GM23338 (cell line): Measurements from ENCODE around the gene C4orf51. TPM values are rescaled to one million over a fixed set of nuclear protein-coding genes. Genes with fewer than 3 reads are reported as not detected.

Source experiments
- ATAC-seq: fragments of 200-7000 bp; cut with Tn5 transposase; 3 replicates; pipeline ENCODE4 v1.9.1; 2020
- DNase-seq: peaks from one replicate; pipeline ENCODE4 v3.0.0-alpha.2; 2015; ENCODE audit warnings: low spot score
- H2AFZ ChIP-seq: fragments of 200-600 bp; sonication (generic); 2 replicates; pipeline ENCODE4 v1.8.0; 2016; ENCODE audit warnings: antibody characterized with exemption, mild to moderate bottlenecking, moderate library complexity
- H3F3A ChIP-seq: fragments of 200-600 bp; sonication (generic); replicated peaks from 2 replicates; pipeline ENCODE4 v1.8.0; 2017; ENCODE audit warnings: antibody characterized with exemption, mixed run types, low read depth
- H3K27ac ChIP-seq: fragments of 200-600 bp; sonication (generic); 2 replicates; pipeline ENCODE4 v1.6.1; 2016; ENCODE audit warnings: low read depth
- H3K27me3 ChIP-seq: fragments of 200-600 bp; sonication (generic); 2 replicates; pipeline ENCODE4 v1.8.0; 2016; ENCODE audit warnings: mild to moderate bottlenecking, mixed run types, moderate library complexity; ENCODE audit not compliant: insufficient read depth
- H3K36me3 ChIP-seq: fragments of 200-600 bp; sonication (generic); 2 replicates; pipeline ENCODE4 v1.8.0; 2016; ENCODE audit warnings: mild to moderate bottlenecking; ENCODE audit not compliant: insufficient read depth
- H3K4me1 ChIP-seq: fragments of 200-600 bp; sonication (generic); 2 replicates; pipeline ENCODE4 v1.8.0; 2016; ENCODE audit warnings: mild to moderate bottlenecking, moderate library complexity; ENCODE audit not compliant: insufficient read depth
- H3K4me2 ChIP-seq: fragments of 200-600 bp; sonication (generic); 2 replicates; pipeline ENCODE4 v1.7.1; 2017; ENCODE audit warnings: mixed run types
- H3K4me3 ChIP-seq: fragments of 200-600 bp; sonication (generic); 2 replicates; pipeline ENCODE4 v1.6.1; 2016; ENCODE audit warnings: mixed run types
- H3K79me2 ChIP-seq: fragments of 200-600 bp; sonication (generic); replicated peaks from 2 replicates; pipeline ENCODE4 v1.8.0; 2017; ENCODE audit warnings: mild to moderate bottlenecking; ENCODE audit not compliant: insufficient read depth
- H3K9me2 ChIP-seq: fragments of 200-600 bp; sonication (generic); 2 replicates; pipeline ENCODE4 v1.8.0; 2017; ENCODE audit not compliant: insufficient read depth
- H4K20me1 ChIP-seq: fragments of 200-600 bp; sonication (generic); replicated peaks from 2 replicates; pipeline ENCODE4 v1.8.0; 2017; ENCODE audit warnings: mild to moderate bottlenecking; ENCODE audit not compliant: insufficient read depth
- H3K27ac Mint-ChIP-seq: 2 replicates; pipeline ENCODE4 v1.8.0; 2020; ENCODE audit warnings: inconsistent platforms, mild to moderate bottlenecking, moderate library complexity, mixed read lengths
- H3K27me3 Mint-ChIP-seq: 3 replicates; pipeline ENCODE4 v1.8.0; 2022; ENCODE audit warnings: low read depth, mild to moderate bottlenecking, moderate library complexity, mixed read lengths, inconsistent platforms; ENCODE audit not compliant: insufficient read depth, poor library complexity
- H3K36me3 Mint-ChIP-seq: 3 replicates; pipeline ENCODE4 v1.8.0; 2021; ENCODE audit warnings: low read depth, mild to moderate bottlenecking, inconsistent platforms, moderate library complexity, mixed read lengths
- H3K4me1 Mint-ChIP-seq: 3 replicates; pipeline ENCODE4 v1.8.0; 2020; ENCODE audit warnings: mild to moderate bottlenecking, inconsistent platforms, mixed read lengths
- H3K4me3 Mint-ChIP-seq: 3 replicates; pipeline ENCODE4 v1.8.0; 2021; ENCODE audit warnings: moderate library complexity, mild to moderate bottlenecking, inconsistent platforms, mixed read lengths
- H3K9me3 Mint-ChIP-seq: 3 replicates; pipeline ENCODE4 v1.8.0; 2020; ENCODE audit warnings: moderate library complexity, mild to moderate bottlenecking, inconsistent platforms, mixed read lengths
- CREB1 ChIP-seq: fragments of 250-450 bp; sonication (Bioruptor Pico); IDR thresholded peaks from 2 replicates; pipeline ENCODE4 v1.5.0; 2020; ENCODE audit warnings: low read depth, mild to moderate bottlenecking, moderate library complexity
- CTCF ChIP-seq, 2 experiments: fragments of 200-600 bp in 1 of 2; sonication (generic) in 1 of 2; conservative IDR thresholded peaks; 2 replicates each; pipeline versions ENCODE4 v1.5.1 to v1.6.1; 2016 to 2017; ENCODE audit warnings: antibody characterized with exemption in 2 of 2, low read depth in 2 of 2, mild to moderate bottlenecking in 2 of 2, moderate library complexity in 1 of 2
- ETS1 ChIP-seq: IDR thresholded peaks from 2 replicates; pipeline ENCODE4 v1.6.1; 2016; ENCODE audit warnings: antibody characterized with exemption
- EZH2 ChIP-seq: fragments of 200-600 bp; sonication (generic); IDR thresholded peaks from one replicate; pipeline ENCODE4 v1.8.0; 2017; ENCODE audit warnings: antibody characterized with exemption, mild to moderate bottlenecking, low read depth; ENCODE audit not compliant: unreplicated experiment
- EZH2phosphoT487 ChIP-seq: fragments of 200-600 bp; sonication (generic); IDR thresholded peaks from one replicate; pipeline ENCODE4 v1.8.1; 2018; ENCODE audit warnings: antibody characterized with exemption; ENCODE audit not compliant: unreplicated experiment
- NANOG ChIP-seq: IDR thresholded peaks from 2 replicates; pipeline ENCODE4 v1.6.1; 2016; ENCODE audit warnings: antibody characterized with exemption, borderline replicate concordance
- STAT1 ChIP-seq: IDR thresholded peaks from one replicate; pipeline ENCODE4 v1.6.1; 2016; ENCODE audit warnings: antibody characterized with exemption; ENCODE audit not compliant: unreplicated experiment
- ZNF462 ChIP-seq: fragments of 250-450 bp; sonication (Bioruptor Pico); IDR thresholded peaks from 2 replicates; pipeline ENCODE4 v1.5.0; 2020; ENCODE audit warnings: mild to moderate bottlenecking, moderate library complexity
- polyA plus RNA-seq: library from polyadenylated mRNA; unstranded; fragments of >200 nt; fragmentation: Nextera tagmentation; extraction: Ambion mirVana; gene quantifications from 2 replicates; pipeline ENCODE4 v1.2.1, GENCODE V29; 2016
- total RNA-seq: library from RNA; depleted of rRNA; stranded (reverse); fragments of >200 nt; shearing (Covaris generic); gene quantifications from 2 replicates; pipeline ENCODE4 v1.2.3, GENCODE V29; 2014

The C4orf51 gene
- total and polyA plus RNA-seq, 2 experiments from 2014 or later, result not detected

GRCh38 chr4:145774473-145774872 lies 94.5 kb downstream of the C4orf51 start (continued):
- no peak for TF ChIP-seq ZNF462
- TF ChIP-seq EZH2phosphoT487, result no peak
- no peak for TF ChIP-seq CREB1 (CRISPR knock-in tag)
- TF ChIP-seq EZH2, result no peak
- no peak for TF ChIP-seq NANOG

- H3K27ac Mint-ChIP-seq, result no peak overlapping the region
Measured at GRCh38 chr4:145775406-145775805, 95.5 kb downstream of the C4orf51 start.

More at GRCh38 chr4:145775406-145775805, 95.5 kb downstream of the C4orf51 start:
- H3K4me1 ChIP-seq, result peaks cover 4% of the 10 kb centered on the region
- Mint-ChIP-seq H3K27me3 (peaks cover 1% of the 10 kb centered on the region), H3K4me1 (peaks cover 14% of the 10 kb centered on the region; the same call in 2 of the 3 replicates), H3K9me3 (no peaks in the 10 kb centered on the region), H3K4me3 (no peak overlapping the region), H3K36me3 (peaks cover 47% of the 10 kb centered on the region)
- DNase-seq (peak; percentile 22), ATAC-seq (peak; percentile 62)
- peaks cover 5% of the 10 kb centered on the region; the same call in 1 of the 2 replicates for H3F3A ChIP-seq
- peaks cover 15% of the 10 kb centered on the region for H3K36me3 ChIP-seq
- no peaks in the 10 kb centered on the region for H3K9me2 ChIP-seq
- H3K4me3 ChIP-seq, result no peak overlapping the region
- H3K27ac ChIP-seq, result 0 out of 2 replicates have a peak overlapping the region, but pooled peaks have one; percentile 51
- no peaks in the 10 kb centered on the region for H4K20me1 ChIP-seq
- H3K79me2 ChIP-seq, result no peaks in the 10 kb centered on the region
- no peak for TF ChIP-seq EZH2
- no peak for TF ChIP-seq ETS1
- no peak for TF ChIP-seq CREB1 (CRISPR knock-in tag)
- TF ChIP-seq CTCF (conservative IDR thresholded peaks at IDR 0.05; ENCODE audit: low read depth in 2 of 2), result peak in 1 of 2 experiments; percentile 23; a peak in 2 of 4 replicates
- no peak for TF ChIP-seq STAT1
- H3K4me2 ChIP-seq, result no peak overlapping the region
- H2AFZ ChIP-seq, result no peak overlapping the region
- no peaks in the 10 kb centered on the region for H3K27me3 ChIP-seq
